BJ (cell line): ENCODE results near the gene RNF225. TPM values are rescaled to one million over a fixed set of nuclear protein-coding genes. Genes with fewer than 3 reads are reported as not detected.

Source experiments
- CTCF ChIA-PET: fragments of 350-600 bp; formaldehyde crosslinking; extraction: SDS; loops from one replicate; lab custom pipeline; 2021; ENCODE audit warnings: antibody characterized with exemption, inconsistent platforms; lab: Yijun Ruan, JAX
- POLR2A ChIA-PET: fragments of 300-600 bp; sonication (Branson Sonifier 250); formaldehyde crosslinking; extraction: SDS; loops from one replicate; lab custom pipeline; 2021; ENCODE audit warnings: antibody characterized with exemption; lab: Charles Lee
- DNase-seq: peaks from one replicate; pipeline ENCODE4 v3.0.0-alpha.2; 2011; ENCODE audit warnings: low read depth
- H3K27me3 ChIP-seq: 2 replicates; pipeline ENCODE4 v1.6.0; 2011; ENCODE audit warnings: low read length; ENCODE audit not compliant: control insufficient read depth, insufficient read depth
- H3K36me3 ChIP-seq: 2 replicates; pipeline ENCODE4 v1.5.1; 2011; ENCODE audit warnings: low read length; ENCODE audit not compliant: control insufficient read depth, insufficient read depth
- H3K4me3 ChIP-seq: 2 replicates; pipeline ENCODE4 v1.5.1; 2011; ENCODE audit warnings: low read depth, mild to moderate bottlenecking, control low read depth, low read length
- CTCF ChIP-seq: IDR thresholded peaks from 2 replicates; pipeline ENCODE4 v1.5.1; 2011; ENCODE audit warnings: low read depth, mild to moderate bottlenecking, control low read depth, inconsistent platforms, low read length, moderate library complexity; ENCODE audit not compliant: insufficient read depth
- polyA plus RNA-seq: library from polyadenylated mRNA; depleted of rRNA; stranded (reverse); fragments of >200 nt; gene quantifications from 2 replicates; pipeline ENCODE4 v1.2.3, GENCODE V29; 2011

The RNF225 gene
- polyA plus RNA-seq, 1 experiment: not detected

DNA sequence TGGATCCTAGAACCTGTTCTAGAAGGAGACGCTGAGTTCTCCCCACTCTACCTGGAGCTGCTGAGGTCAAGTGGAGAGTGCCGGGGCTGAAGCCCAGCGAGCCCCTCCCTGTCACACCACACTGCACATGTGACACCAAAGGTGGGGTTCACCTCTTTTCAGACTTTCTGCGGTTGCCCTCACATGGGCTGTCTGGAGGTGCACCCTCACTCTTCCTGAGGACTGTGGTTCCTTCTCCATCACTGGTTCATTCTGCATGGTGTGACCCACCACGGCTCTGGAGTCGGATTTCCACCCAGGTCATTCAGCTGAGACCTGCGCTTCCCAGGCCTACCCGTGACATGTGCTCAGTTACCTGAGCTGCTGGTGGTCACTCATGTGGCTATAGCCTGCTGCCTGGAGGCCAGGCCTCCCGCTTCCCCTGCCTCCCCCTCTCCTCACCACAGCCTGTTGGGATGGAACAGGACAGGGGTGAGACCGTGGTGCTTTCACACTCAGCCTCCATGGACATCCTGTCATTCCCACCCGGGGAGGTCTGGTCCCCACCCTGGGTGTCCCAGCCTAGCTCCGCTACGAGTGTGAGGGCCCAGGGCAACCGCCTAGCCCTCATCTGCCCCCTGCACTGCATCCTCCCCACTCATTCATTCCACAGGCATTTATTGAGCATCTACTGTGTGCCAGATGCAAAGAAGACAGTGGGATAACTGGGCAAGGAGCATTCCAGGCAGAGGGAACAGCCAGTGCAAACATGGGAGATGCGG lies 41.6 kb upstream of the RNF225 start:
- Histone ChIP-seq H3K36me3 (peaks cover 14% of the 10 kb centered on the region), H3K27me3 (no peaks in the 10 kb centered on the region; the same call in 1 of the 2 replicates), H3K4me3 (no peak overlapping the region)
- no peak for TF ChIP-seq CTCF
- DNase-seq: no peak
- ChIA-PET POLR2A (no interaction called here), CTCF (no interaction called here)

GRCh38 chr19:58354478-58355030 lies 40.9 kb upstream of the RNF225 start:
- DNase-seq: no peak
- no peak for TF ChIP-seq CTCF
- H3K27me3 ChIP-seq: no peaks in the 10 kb centered on the region; the same call in 1 of the 2 replicates
- ChIA-PET POLR2A (no interaction called here), CTCF (interaction anchor here (1.3 kb wide), 1 partner anchor 15 kb away, joined by 4 read pairs; no protein-coding TSS in a partner anchor)
- no peak overlapping the region for H3K4me3 ChIP-seq
- H3K36me3 ChIP-seq: peaks cover 14% of the 10 kb centered on the region

DNA sequence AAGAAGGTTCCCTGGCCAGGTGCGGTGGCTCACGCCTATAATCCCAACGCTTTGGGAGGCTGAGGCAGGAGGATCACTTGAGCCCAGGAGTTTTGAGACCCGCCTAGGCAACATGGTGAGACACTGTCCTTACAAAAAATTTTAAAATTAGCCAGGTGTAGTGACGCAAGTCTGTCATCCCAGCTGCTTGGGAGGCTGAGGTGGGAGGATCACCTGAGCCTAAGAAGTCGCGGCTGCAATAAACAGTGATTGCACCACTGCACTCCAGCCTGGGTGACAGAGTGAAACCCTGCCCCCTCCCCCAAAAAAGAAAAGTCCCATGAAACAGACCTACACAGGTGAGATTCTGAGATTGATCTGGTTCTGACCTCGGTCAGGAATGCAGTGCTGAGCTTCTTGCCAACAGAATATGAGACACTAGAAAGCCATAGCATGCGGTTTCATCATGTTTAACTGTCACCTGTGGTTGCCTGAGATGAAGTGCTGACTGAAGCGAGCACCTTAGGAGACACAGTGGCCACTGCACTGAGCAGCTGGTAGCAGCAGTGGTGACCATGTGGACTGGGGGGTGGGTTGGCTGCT lies 40.1 kb upstream of the RNF225 start:
- ChIA-PET CTCF (interaction anchor here (1.3 kb wide), 1 partner anchor 16 kb away, joined by 4 read pairs; no protein-coding TSS in a partner anchor), POLR2A (no interaction called here)
- Histone ChIP-seq H3K4me3 (no peak overlapping the region), H3K27me3 (no peaks in the 10 kb centered on the region; the same call in 1 of the 2 replicates), H3K36me3 (peaks cover 14% of the 10 kb centered on the region)
- no peak for TF ChIP-seq CTCF
- DNase-seq: no peak

- peak overlapping the region; percentile 29 for H3K4me3 ChIP-seq
- ChIA-PET POLR2A (interaction anchor here (0.6 to 0.7 kb wide), 2 partner anchors 25 to 53 kb away, joined by 3 read pairs; partner anchors contain the start of genes ZNF584 and ZNF837), CTCF (no interaction called here)
- no peak for DNase-seq
- no peaks in the 10 kb centered on the region; the same call in 1 of the 2 replicates for H3K27me3 ChIP-seq
- no peak for TF ChIP-seq CTCF
- H3K36me3 ChIP-seq: peaks cover 9% of the 10 kb centered on the region
These were observed 39.3 kb upstream of the RNF225 start for GRCh38 chr19:58355908-58356765.
